ENCODE results near the gene EPN3. TPM values are rescaled to one million over a fixed set of nuclear protein-coding genes. Genes with fewer than 3 reads are reported as not detected.
A peak's percentile ranks its signal among the peaks of the same experiment; 100 is the strongest.

EPN3 gene
- total and polyA plus RNA-seq, 2 experiments from 2014 or later = 2.3 to 7.7 TPM

- TF ChIP-seq, protein P1, sequence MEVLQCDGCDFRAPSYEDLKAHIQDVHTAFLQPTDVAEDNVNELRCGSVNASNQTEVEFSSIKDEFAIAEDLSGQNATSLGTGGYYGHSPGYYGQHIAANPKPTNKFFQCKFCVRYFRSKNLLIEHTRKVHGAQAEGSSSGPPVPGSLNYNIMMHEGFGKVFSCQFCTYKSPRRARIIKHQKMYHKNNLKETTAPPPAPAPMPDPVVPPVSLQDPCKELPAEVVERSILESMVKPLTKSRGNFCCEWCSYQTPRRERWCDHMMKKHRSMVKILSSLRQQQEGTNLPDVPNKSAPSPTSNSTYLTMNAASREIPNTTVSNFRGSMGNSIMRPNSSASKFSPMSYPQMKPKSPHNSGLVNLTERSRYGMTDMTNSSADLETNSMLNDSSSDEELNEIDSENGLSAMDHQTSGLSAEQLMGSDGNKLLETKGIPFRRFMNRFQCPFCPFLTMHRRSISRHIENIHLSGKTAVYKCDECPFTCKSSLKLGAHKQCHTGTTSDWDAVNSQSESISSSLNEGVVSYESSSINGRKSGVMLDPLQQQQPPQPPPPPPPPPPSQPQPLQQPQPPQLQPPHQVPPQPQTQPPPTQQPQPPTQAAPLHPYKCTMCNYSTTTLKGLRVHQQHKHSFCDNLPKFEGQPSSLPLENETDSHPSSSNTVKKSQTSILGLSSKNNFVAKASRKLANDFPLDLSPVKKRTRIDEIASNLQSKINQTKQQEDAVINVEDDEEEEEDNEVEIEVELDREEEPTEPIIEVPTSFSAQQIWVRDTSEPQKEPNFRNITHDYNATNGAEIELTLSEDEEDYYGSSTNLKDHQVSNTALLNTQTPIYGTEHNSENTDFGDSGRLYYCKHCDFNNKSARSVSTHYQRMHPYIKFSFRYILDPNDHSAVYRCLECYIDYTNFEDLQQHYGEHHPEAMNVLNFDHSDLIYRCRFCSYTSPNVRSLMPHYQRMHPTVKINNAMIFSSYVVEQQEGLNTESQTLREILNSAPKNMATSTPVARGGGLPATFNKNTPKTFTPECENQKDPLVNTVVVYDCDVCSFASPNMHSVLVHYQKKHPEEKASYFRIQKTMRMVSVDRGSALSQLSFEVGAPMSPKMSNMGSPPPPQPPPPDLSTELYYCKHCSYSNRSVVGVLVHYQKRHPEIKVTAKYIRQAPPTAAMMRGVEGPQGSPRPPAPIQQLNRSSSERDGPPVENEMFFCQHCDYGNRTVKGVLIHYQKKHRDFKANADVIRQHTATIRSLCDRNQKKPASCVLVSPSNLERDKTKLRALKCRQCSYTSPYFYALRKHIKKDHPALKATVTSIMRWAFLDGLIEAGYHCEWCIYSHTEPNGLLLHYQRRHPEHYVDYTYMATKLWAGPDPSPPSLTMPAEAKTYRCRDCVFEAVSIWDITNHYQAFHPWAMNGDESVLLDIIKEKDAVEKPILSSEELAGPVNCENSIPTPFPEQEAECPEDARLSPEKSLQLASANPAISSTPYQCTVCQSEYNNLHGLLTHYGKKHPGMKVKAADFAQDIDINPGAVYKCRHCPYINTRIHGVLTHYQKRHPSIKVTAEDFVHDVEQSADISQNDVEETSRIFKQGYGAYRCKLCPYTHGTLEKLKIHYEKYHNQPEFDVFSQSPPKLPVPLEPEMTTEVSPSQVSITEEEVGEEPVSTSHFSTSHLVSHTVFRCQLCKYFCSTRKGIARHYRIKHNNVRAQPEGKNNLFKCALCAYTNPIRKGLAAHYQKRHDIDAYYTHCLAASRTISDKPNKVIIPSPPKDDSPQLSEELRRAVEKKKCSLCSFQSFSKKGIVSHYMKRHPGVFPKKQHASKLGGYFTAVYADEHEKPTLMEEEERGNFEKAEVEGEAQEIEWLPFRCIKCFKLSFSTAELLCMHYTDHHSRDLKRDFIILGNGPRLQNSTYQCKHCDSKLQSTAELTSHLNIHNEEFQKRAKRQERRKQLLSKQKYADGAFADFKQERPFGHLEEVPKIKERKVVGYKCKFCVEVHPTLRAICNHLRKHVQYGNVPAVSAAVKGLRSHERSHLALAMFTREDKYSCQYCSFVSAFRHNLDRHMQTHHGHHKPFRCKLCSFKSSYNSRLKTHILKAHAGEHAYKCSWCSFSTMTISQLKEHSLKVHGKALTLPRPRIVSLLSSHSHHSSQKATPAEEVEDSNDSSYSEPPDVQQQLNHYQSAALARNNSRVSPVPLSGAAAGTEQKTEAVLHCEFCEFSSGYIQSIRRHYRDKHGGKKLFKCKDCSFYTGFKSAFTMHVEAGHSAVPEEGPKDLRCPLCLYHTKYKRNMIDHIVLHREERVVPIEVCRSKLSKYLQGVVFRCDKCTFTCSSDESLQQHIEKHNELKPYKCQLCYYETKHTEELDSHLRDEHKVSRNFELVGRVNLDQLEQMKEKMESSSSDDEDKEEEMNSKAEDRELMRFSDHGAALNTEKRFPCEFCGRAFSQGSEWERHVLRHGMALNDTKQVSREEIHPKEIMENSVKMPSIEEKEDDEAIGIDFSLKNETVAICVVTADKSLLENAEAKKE (CRISPR knock-in tag; IDR thresholded peaks at IDR 0.05) = no peak
- no peak for TF ChIP-seq REST (IDR thresholded peaks at IDR 0.05; ENCODE audit: unreplicated experiment)
Observed at GRCh38 chr17:50549969-50550368, 17.4 kb downstream of the EPN3 start (continued).

DNA sequence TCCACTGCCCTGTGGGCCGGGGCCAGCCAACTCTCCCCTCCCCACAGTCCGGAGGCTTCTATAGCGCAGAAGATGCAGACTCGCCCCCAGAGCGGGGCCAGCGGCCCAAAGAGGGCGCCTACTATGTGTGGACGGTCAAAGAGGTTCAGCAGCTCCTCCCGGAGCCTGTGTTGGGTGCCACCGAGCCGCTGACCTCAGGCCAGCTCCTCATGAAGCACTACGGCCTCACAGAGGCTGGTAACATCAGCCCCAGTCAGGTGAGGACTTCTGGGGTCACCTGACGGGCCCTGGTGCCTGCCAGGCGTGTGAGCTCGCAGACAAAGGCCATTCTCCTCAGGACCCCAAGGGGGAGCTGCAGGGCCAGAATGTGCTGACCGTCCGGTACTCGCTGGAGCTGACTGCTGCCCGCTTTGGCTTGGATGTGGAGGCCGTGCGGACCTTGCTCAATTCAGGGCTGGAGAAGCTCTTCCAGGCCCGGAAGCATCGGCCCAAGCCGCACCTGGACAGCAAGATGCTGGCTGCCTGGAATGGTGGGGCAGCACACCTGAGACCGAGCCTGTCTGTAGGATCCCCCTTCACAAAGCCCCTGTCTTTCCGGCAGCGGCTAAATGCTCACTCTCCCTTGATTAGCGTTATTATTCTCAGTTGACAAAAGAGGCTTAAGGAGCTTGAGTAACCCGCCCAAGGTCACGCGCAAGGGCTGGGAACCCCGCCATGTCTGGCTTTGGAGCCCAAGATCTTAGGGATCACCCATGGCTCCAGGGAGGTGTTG is 18.3 kb downstream of the EPN3 start:
- no peaks in the 10 kb centered on the region; the same call in 2 of the 3 replicates for H3K36me3 Mint-ChIP-seq (ENCODE audit: low read depth)
- Histone ChIP-seq H3K79me2 (replicated peaks; ENCODE audit: insufficient read depth) (no peaks in the 10 kb centered on the region), H3K4me1 (ENCODE audit: insufficient read depth) (peaks cover 9% of the 10 kb centered on the region; the same call in 1 of the 2 replicates), H3K4me3 (no peak overlapping the region), H3K36me3 (ENCODE audit: insufficient read depth) (no peaks in the 10 kb centered on the region), H3K27ac (ENCODE audit: low read depth) (no peak overlapping the region), H4K20me1 (replicated peaks; ENCODE audit: insufficient read depth) (no peaks in the 10 kb centered on the region), H3K4me2 (0 out of 2 replicates have a peak overlapping the region, but pooled peaks have one; percentile 32), H2AFZ (peak overlapping the region; percentile 74; the same call in 1 of the 2 replicates), H3K27me3 (ENCODE audit: insufficient read depth) (no peaks in the 10 kb centered on the region), H3F3A (replicated peaks; ENCODE audit: low read depth) (no peaks in the 10 kb centered on the region), H3K9me2 (ENCODE audit: insufficient read depth) (no peaks in the 10 kb centered on the region)
- no peaks in the 10 kb centered on the region for H3K9me3 Mint-ChIP-seq
- no peak overlapping the region for H3K27ac Mint-ChIP-seq
- no peak overlapping the region for H3K4me3 Mint-ChIP-seq
- peaks cover 11% of the 10 kb centered on the region for H3K27me3 Mint-ChIP-seq (ENCODE audit: insufficient read depth, low read depth, poor library complexity)
- peaks cover 10% of the 10 kb centered on the region; the same call in 2 of the 3 replicates for H3K4me1 Mint-ChIP-seq
- ATAC-seq (peak; percentile 77), DNase-seq (ENCODE audit: low spot score) (peak; percentile 95)
- no peak for TF ChIP-seq JUNB (IDR thresholded peaks at IDR 0.05; ENCODE audit: unreplicated experiment)
- 0 out of 2 replicates have a peak, but pooled peaks have one; percentile 33 for TF ChIP-seq CREB1 (CRISPR knock-in tag; IDR thresholded peaks at IDR 0.05; ENCODE audit: low read depth)
- no peak for TF ChIP-seq NANOG (IDR thresholded peaks at IDR 0.05; ENCODE audit: borderline replicate concordance)
- TF ChIP-seq EZH2 (IDR thresholded peaks at IDR 0.05; ENCODE audit: low read depth, unreplicated experiment) = no peak
- no peak for TF ChIP-seq POLR2AphosphoS5 (IDR thresholded peaks at IDR 0.05; ENCODE audit: low read depth)
- no peak for TF ChIP-seq REST (IDR thresholded peaks at IDR 0.05; ENCODE audit: unreplicated experiment)
- peak; percentile 71 to 98 for TF ChIP-seq CTCF (conservative IDR thresholded peaks at IDR 0.05; ENCODE audit: low read depth in 2 of 2)
